Measurements from ENCODE around the gene AGAP5.

Gene AGAP5

DNA sequence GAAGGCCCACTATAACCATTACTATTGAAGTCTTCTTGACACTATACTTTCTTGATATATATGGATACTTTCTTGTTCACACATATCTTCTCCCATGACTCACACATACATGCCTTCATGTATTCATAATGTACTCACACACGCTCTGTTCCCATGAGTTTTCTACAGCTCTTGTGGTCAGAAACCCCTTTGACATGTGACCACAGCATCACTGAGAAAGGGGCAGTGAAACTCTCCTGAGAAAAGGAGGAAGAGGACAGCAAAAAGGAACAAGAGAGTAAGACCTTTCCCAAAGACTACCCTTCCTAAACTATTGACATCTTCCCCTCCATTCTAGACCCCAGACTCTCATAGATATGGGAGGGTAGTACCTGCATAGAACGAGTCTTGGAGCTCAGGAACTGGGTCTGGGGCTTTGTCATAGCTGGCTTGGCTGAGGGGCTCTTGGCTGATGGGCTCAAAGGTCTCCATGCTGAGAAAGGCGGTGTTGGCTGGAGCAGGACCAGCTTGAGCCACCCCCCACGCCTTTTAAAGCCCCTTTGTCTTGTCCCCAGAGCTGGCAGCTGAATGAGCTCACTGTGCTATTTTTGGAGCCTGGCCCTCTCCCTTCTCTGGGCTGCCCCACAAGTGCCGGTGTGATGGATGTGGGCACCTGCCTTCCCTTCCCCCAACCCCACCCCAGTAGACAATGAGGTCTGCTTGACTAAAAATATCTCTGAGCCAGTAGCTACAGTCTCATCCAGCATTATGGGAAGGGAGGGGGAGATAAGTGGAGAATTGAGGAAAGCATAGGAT, 47.2 kb downstream of the AGAP5 start:
- DNase-seq, result no peak

DNA sequence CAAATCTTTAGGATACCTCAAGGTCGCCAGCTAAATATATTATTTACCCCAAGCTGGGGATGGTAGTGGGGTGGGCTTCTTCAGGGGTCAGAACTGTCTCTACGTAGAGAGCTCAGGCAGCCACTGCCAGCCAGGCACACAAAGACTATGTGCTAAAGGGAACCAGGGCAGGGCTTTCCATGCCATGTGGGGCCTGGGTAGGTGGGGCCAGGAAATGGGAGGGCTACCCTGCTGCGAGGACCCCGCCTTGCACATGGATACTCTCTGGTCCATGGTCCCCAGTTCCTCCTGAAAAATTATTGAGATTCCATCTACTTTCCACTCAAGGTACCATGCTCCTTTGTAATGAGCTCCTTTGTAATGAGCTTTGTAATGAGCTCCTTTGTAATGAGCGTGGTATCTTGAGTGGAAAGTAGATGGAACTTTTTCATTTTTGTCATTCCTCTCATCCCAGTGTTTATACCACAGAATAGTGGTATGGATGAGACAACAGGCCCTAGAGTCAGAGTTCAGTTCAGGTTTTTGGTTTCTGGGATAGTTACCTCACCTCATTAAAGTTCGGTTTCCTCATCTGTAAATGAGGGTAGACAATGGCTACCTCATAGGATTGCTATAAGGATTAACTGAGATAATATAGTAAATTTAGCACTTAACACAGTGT, 47.9 kb downstream of the AGAP5 start:
- DNase-seq, result no peak

DNA sequence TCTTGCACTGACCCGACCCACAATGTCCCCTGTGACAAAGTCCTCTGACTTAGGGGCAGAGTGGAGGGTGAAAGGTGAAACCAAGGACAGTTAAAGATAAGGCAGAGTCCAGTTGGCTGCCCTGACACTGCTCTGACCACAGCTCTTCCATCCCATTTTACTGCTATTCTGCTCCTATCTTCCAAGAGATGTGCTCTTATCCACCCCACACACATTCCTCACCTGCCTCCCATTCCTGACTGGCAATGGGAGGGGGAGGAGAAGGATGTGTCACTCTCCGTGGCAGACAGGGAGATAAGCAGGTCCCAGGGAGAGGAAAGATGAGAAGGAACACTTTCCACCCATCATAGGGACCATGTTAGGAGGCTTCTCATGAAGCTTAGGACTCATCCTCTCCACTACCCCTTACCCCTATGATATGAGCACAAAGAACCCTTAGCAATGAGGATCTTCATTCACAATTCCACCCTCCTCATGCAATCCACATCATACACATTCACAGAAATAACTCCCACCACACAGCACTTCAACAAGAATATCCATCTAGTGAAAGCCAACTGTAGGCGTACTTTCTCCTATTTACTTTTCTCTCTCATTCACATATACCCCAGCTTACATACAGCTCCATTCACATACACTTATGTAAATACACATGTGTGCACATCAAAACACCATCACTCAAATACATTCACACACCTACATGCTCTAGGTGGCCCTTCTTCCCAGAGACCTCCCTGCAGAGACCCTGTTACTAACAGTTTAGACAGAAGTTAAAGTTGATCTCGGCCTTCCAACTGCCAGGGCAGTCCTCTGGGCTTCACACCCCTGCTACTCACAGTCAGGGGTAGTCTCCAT, 48.7 kb downstream of the AGAP5 start:
- peak; percentile 93 for DNase-seq

DNA sequence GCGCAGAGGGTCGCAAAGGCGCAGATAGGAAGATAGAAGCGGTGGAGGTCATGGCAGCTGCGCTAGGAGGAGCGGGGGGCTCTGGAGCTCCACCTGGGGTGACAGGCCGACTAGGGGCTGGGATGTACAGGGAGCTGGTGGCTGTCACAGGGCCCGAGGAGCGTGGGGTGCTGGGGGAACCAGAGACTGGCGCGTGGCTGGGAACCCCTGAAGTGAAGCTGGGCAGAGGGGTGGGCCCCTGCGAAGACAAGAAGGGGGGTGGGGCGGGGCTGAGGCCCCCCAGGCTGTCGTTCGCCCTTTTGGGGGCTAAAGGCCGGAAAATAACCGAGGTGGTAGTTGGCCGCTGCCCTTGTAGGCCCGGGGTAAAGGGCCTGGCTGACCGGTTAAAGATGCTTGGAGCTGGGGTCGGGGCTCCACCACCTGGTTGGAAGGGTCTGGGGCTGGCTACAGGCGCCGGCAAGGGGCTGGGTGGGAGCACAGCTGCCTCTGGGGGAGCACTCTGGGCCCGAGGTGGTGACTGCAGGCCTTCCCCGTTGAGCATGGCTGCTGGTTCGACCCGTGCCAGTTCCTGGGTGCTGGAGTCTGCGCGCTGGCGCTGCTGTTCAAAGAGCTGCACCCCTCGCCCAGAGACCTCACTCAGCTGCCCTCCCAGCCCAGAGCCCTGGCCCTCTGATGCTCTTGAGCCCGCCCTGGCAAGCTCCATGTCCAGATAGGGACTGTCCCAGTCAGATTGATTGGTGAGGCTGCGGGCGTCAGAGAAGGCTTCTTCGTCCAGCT, 49.8 kb downstream of the AGAP5 start:
- DNase-seq, result no peak

DNA sequence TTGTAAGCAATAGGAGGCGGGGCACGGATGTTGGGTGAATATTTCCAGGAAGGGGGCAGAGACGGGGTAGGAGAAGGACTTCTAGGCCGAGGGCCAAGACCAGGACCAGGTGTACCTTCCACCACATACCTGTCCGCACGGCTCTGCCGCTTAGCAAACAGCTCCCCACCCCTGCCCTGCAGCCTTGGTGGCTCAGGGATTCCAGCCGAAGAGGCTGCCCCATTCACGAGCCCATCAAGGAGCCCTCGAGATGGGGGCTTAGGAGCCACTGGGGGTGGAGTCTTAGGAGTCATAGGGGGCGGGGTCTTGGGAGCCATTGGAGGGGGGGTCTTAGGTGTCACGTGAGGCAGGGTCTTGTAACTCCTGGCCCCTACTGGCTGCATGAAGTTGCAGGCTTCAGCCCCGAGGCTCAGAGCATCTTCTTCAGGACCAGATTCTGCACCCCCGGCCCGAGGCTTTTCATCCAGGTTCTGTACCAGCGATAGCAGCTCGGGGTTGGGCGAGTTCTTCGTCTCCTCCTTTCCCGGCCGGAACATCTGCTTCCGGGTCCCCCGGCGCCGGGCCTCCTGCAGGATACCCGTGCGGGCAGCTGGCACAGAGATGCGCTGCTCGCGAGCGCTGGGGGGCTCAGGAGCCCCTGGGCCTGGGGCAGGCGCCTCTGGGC, 50.6 kb downstream of the AGAP5 start:
- DNase-seq, result peak; percentile 81

DNA sequence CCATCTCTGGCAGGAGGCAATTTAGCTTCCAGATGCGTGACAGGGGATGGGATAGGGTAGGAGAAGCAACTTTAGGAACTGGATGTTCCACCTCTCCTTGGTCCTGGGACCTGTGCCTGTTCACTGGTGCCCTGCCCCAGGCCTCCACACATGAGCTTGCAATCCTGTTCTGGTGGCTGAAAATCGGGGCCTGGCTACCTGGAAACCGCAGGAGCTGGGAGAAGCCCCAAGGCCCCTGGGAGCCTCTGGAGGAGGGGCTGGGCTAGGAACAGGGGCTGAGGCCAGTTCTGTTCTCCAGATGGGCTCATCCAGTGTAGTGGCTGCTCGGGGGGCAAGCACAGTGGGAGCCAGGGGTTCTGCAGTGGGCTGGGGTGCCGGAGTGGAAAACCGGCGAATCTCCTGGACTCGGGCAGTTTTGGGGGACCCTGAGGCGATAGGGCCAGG, 51.3 kb downstream of the AGAP5 start:
- DNase-seq, result no peak

DNA sequence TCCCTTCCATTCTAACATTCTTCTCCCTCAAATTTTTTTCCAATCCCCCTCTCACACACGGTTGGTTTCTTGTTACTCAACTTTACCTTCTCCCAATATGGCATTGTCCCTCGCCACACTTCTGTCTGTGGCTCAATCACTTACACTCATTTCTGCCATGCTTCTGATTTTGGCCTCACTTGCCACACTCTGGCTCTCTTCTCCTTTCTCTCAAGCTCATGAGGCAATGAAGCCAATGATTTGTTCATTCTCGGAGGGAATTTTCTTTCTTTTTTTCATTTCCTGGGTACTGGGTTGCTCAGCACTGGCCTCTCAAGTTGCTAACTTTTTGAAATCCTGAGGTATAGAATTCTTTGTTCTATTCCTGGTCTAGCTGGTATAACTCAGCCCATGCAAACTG, 52.7 kb downstream of the AGAP5 start:
- no peak for DNase-seq

DNA sequence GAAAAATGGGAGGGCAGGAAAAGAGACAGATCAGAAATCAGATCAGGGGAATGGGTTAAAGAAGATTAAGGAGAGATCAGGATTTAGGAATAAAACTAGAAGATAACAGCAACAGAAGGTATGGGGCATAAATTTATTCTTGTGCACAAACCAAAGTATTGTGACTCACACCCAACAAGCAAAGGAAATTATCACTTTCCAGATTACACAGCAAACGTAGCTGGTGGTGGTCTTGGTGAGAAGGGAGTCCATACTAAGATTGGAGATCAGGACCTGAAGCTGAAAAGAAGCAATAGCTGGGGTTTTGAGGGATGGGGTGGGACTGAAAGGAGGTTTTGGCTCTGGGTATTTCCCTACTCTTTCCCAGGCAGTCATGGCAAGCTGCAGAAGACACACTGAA, 53.1 kb downstream of the AGAP5 start:
- DNase-seq, result no peak

DNA sequence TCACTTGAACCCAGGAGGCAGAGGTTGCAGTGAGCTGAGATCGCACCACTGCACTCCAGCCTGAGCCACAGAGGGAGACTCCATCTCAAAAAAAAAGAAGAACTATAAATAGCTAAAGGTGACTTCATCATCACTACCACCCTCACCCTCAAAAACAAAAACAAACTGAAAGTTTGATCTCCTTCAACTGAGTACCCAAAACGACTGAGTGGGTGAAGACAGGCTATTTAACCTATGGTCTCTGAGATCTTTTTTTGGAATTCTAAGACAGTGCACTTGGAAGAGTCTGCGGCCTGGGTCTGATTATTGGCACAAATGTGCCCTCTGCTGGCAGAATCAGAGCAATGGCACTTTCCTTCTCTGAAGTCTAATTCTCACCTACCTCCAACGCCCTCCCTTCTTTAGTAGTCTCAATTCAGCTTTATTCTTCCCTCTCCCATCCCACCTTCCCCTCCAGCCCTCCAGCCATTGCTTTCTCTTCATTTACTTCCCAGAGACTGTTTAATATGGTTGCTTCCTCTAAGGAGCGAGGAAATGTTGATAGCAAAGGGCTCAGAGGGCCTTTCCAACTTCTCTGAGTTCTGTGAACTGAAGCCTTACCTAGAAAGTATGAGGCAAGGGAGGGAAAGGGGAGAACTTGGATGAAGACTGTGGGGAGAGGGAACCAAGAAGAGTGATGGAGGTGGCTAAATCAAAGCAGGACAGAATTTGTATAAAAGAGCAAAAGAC, 53.7 kb downstream of the AGAP5 start:
- peak; percentile 78 for DNase-seq

DNA sequence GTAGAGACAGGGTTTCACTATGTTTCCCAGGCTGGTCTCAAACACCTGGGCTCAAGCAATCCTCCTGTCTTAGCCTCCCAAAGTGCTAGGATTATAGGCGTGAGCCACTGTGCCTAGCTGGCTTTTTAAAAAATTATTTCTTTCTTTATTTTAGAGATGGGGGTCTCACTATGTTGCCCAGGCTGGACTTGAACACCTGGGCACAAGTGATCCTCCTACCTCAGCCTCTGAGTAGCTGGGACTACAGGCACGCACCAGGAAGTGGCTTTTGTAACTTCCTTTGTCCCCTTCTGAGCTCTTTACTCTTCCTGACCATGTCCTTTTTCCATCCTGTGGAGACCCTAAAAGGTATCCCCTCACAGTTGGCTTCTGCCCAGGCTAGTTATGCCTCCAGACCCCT, 54.5 kb downstream of the AGAP5 start:
- DNase-seq, result no peak

DNA sequence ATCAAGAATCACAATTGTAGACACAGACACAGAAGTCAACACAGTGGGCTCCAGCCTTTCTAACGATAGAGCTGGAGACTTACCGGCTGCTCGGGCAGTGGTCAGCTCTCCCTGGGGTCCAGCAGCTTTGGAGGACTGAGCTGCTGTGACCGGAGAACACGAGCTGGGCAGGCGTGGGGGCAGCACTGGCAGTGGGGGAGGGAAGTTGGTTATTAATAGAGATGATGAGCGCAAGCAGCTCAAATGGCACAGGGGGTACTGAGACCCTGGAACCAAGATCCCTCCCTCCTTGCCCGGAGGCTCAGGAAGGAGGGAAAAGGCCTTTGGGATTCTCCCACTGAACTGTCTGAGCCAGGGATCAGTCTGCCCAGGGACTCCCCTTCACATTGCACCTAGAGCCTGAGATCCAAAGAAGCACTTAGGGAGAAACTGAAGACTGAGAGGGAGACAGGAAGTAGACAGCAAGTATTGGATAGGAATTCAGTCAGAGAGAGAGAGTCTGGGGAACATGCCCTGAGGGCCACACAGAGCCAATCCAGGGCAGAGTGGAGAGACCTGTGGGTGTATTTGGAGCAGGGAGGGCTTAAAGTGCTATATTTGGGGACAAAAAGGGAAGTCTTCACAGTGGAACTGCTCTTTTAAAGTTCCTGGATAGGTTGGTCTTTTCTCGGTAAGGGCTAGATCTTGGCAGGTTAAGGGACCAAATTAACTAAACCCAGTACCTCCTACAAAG, 56.4 kb downstream of the AGAP5 start, which contains the start of gene MYOZ1:
MYOZ1 (minus strand) TSS at position 147 of the 733 bp plus-strand sequence. CDS start 1,457 bp downstream, outside the sequence.
- DNase-seq, result peak; percentile 96

DNA sequence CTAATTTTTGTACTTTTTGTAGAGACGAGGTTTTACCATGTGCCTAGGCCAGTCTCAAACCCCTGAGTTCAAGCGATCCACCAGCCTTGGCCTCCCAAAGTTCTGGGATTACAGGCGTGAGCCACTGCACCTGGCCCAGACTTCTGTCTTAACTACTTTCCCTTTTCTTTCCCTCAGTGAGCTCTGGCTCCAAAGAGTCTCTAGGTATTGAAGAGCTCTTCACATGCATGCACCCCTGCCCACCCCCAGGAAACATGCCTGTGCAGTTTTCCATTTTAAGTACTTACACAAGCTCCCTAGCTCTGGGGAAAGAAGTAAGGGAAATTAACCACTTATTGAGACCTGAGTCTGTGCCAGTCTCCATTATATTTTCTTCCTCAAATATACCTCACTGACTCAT, 58.6 kb downstream of the AGAP5 start:
- no peak for DNase-seq

DNA sequence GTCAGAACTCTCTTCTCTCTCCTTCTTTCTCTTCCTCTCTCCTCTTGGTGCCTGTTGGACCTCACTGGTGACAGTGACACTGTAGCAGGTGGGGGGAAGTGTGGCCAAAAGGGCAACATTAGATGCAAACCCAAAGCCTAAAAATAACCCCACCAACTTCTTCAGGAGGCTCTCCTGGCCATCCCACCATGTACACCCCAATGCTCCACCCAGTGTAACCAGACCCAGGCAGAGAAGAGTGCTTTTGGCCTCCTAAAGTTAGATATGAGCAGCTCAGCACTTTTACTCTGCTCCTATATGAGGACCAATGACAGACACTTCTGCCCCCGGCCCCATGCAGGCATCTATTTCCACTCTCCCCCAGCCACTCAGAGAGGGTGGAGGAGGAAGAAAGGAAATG, 62.1 kb downstream of the AGAP5 start:
- no peak for DNase-seq

DNA sequence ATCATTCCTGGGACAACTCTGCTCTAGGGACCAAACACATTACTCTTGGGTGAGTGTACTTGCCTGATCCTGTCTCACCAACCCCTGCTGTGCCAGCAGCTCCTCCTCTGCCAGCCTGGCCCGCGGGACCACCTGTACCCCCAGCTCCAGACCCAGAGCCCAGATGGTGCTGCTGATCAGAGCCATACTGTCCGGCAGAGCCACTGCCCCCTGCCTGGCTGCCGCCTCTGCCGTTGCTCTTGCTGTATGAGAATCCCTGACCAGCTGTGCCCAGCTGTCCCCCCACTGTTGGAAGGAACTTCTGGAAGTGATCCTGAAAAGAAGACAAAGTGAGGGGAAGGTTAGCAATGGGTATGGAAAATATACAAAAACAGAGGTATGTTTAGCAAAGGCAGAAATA, 63.5 kb downstream of the AGAP5 start:
- DNase-seq, result no peak

DNA sequence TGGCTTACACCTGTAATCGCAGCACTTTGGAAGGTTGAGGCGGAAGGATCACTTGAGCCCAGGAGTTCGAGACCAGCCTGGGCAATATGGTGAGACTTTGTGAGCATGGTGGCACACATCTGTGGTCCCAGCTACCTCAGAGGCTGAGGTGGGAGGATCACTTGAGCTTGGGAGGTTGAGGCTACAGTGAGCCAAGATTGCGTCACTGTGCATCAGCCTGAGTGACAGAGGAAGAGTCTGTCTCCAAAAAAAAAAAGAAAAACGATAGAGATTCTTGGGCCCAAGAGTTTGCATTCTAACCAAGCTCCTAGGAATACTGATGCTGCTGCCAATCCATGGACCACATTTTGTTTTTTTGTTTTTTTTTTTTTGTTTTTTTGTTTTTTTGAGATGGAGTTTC, 68.7 kb downstream of the AGAP5 start:
- DNase-seq, result no peak

DNA sequence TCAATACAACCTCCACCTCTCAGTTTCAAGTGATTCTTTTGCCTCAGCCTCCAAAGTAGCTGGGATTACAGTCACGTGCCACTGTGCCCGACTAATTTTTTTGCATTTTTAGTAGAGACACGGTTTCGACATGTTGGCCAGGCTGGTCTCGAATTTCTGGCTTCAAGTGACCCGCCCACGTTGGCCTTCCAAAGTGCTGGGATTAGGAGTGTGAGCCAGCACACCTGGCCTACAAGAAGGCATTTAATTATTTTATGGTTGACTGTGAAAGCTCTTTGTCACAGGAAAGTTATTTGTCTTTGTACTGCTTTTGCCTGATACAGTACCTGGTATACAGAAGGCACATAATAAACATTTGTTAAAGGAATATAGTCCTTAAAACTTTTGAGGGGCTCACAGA, 69.5 kb downstream of the AGAP5 start:
- no peak for DNase-seq

DNA sequence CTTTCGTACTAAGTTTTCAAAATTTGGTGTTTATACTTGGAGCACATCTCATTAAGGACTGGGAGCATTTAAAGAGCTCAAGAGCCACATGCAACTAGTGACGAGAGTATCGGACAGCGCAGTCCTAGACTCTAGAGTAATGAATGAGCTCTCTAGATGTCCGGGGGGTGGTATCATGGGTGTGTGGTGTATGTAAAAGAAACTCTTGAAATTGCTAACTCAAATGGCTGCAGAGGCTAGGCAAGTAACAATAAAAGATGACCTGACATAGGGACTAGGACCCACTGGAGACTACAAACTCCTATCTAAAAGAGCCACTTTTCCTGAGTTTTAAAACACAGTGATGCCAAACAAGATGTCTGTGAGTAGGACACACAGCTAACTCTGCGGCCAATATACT, 70.6 kb downstream of the AGAP5 start:
- DNase-seq, result no peak

DNA sequence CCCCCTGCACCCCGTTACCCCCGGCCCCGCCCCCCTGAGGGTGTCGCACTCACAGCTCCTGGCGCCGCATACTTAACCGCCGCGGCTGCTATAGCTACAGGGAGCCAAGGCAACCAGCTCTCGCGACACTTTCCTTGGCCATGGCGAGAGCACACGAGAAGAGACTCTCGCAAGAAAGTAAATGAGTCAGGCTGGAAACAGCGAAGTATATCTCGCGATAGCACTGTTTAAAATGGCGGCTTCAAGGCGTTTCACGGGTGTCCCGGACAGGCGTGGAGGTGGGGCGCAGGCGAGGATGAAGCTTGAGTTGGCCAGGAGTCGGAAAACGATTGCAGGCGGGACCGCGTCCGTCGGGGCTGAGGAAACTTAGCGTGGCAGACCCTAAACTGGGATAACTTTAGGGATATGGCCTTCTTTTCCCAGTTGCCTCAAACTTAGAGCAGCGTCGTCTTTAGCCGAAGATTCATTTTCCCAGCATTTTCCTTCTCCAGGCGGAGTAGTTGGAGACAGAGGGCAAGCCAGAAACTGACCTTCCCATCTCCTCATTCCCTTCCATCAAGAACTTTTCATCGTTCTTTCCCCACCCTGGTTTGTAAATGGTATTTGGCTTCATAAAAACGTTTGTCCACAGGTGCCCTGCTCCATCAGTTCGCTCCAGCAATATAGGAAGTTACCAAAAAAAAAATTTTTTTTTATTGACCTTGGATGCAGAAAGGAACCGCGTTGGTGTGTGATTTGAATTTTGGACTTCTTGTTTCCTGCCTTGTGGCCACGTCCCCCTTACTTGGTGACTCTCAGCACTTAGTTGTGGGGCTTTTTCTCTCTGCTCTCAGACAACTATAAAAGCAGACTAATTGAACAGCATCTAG, 71.8 kb downstream of the AGAP5 start:
- peak; percentile 97 for DNase-seq

DNA sequence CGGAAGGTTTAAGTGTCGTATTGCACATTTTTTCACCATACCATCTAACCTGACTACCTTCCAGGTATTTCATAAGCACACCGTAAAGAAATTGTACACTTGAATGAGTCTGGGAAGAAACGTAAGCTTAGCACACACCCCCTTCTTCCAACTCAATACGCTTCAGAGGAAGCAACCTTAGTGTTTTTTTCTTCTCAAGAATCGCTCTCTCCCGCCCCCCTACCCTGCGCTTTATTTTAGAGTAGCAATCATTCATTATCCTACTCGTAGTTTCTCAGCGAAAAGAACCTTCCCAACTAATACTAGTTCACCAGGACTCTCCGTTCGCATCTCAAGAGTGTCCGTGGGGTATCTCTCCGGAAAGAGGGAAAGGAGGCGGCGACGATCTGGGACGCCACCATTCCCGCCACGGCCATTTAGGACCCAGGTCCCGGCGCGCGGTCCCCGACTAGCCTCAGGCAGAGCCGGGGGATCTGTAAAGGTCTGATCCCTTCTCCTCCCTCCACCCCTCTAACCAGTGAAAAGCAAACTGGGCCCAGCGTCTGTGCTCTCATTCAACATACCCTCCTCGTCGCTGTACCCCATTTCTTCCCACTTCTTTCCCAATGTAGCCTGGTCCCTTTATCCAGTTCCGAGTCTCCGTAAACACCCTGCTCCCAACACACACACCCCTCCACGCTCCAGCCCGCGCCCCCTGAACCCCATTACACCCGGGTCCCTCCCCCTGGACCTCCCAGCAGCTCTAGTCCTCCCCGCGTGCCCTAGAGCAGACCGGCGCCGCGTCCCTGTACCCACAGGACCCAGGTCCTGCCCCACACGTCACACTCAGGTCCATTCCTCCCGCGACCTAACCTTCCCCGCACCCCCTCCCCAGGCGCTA, 72.7 kb downstream of the AGAP5 start:
- peak; percentile 77 for DNase-seq

All from islet precursor cell (in vitro differentiated cells).